Fibroblast of mammary gland (primary cell): Measurements from ENCODE around the gene AKNA.
A peak's percentile ranks its signal among the peaks of the same experiment; 100 is the strongest.

ENCODE experiments used
- DNase-seq: peaks from one replicate; pipeline ENCODE4 v3.0.0-alpha.2; 2010; ENCODE audit warnings: low read depth
- H3K4me3 ChIP-seq: 2 replicates; pipeline ENCODE4 v1.5.1; 2011; ENCODE audit warnings: low read depth, mild to moderate bottlenecking, low read length, moderate library complexity; ENCODE audit not compliant: control insufficient read depth
- CTCF ChIP-seq: conservative IDR thresholded peaks from 2 replicates; pipeline ENCODE4 v1.5.1; 2011; ENCODE audit warnings: low read depth, low read length, inconsistent platforms; ENCODE audit not compliant: control insufficient read depth, insufficient read depth

Gene AKNA

GRCh38 chr9:114387680-114388356 lies at the start of gene AKNA:
Gene AKNA, minus strand, starts transcription at chr9:114387982. Its CDS starts 6,649 bp downstream, at chr9:114381333.
- H3K4me3 ChIP-seq, result peak within 1 kb of the TSS; percentile 61
- no peak for TF ChIP-seq CTCF
- peak; percentile 60 for DNase-seq

- H3K4me3 ChIP-seq, result no peak overlapping the region
- DNase-seq, result no peak
- no peak for TF ChIP-seq CTCF
Measured at GRCh38 chr9:114437401-114437893, 49.7 kb upstream of the AKNA start.

GRCh38 chr9:114434878-114435311 lies 47.1 kb upstream of the AKNA start:
- no peak overlapping the region for H3K4me3 ChIP-seq
- TF ChIP-seq CTCF, result peak; percentile 65
- peak; percentile 38 for DNase-seq

- DNase-seq, result no peak
- TF ChIP-seq CTCF, result no peak
- no peak overlapping the region for H3K4me3 ChIP-seq
Measured at GRCh38 chr9:114433720-114434255, 46.0 kb upstream of the AKNA start.

GRCh38 chr9:114433086-114433485 lies 45.3 kb upstream of the AKNA start:
- no peak for TF ChIP-seq CTCF
- no peak for DNase-seq
- H3K4me3 ChIP-seq, result no peak overlapping the region

GRCh38 chr9:114432323-114433067 lies 44.7 kb upstream of the AKNA start:
- TF ChIP-seq CTCF, result no peak
- no peak for DNase-seq

More at GRCh38 chr9:114432323-114433067, 44.7 kb upstream of the AKNA start:
- H3K4me3 ChIP-seq, result no peak overlapping the region
